NB4 (cell line): ENCODE results near the gene CSPG4.

Source experiments
- DNase-seq: peaks from one replicate; pipeline ENCODE4 v3.0.0; 2010; ENCODE audit warnings: low read depth
- H3K4me3 ChIP-seq: one replicate; pipeline ENCODE4 v1.5.1; 2011; ENCODE audit warnings: mild to moderate bottlenecking, low read depth, low read length, moderate library complexity
- CTCF ChIP-seq: IDR thresholded peaks from one replicate; pipeline ENCODE4 v1.5.1; 2012; ENCODE audit warnings: low read depth, low read length
- MYC ChIP-seq: IDR thresholded peaks from 2 replicates; pipeline ENCODE4 v1.6.1; 2011; ENCODE audit warnings: low read depth, low read length
- POLR2A ChIP-seq: IDR thresholded peaks from 2 replicates; pipeline ENCODE4 v1.6.1; 2011; ENCODE audit warnings: mild to moderate bottlenecking; ENCODE audit not compliant: insufficient read length; ENCODE audit errors: extremely low read depth
- TF ChIP-seq, protein P1 (sequence below): IDR thresholded peaks from 2 replicates; pipeline ENCODE4 v1.6.1; 2011; ENCODE audit warnings: low read depth, low read length

Gene CSPG4

DNA sequence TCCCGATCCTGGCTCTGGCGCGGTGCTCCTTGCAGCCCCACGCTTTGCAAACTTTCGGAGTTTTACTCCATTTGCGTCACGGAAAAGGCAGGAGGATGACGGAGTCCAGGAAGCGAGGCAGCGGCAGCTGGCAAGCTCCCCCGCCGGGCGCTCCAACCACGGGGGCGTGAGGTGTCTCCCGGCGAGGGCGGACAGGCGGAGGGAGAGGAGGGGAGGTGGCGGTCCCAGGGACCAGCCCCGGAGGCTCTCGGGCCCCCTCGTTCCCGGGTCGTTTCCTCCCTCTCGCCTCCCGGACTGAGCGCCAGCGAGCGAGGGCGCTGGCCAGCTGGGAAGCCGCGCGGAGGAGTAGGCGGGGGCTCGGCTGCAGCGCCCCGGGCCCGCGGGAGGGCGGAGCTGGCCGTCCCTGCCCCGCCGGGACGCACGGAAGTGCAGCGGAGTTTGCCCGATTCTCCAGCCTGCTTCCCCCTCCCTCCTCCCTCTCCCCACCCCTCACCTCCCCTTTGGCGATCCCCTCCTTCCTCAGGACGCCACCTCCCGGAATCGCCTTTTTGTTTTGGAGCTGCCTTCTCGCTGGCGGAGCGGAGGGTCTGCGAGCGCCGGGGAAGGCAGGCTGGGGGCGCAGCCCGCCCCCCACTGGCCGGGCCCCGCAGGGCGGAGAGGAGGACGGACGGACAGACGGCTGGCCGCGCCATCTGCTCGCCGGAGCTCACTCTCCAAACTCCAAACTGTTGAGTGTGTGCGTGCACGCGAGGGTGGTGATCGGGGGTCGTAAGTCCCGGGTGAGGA is 65.1 kb downstream of the CSPG4 start, which contains the start of gene SNX33:
Gene SNX33 (plus strand): TSS at position 543 of the 786 bp plus-strand sequence. CDS start 1,191 bp downstream, outside the sequence.
- peak within 1 kb of the TSS; percentile 61 for H3K4me3 ChIP-seq
- peak; percentile 89 for DNase-seq
- TF ChIP-seq POLR2A: no peak
- TF ChIP-seq MYC: peak; percentile 28
- TF ChIP-seq, protein P1, sequence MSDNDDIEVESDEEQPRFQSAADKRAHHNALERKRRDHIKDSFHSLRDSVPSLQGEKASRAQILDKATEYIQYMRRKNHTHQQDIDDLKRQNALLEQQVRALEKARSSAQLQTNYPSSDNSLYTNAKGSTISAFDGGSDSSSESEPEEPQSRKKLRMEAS: peak; percentile 40
- TF ChIP-seq CTCF: peak; percentile 58

DNA sequence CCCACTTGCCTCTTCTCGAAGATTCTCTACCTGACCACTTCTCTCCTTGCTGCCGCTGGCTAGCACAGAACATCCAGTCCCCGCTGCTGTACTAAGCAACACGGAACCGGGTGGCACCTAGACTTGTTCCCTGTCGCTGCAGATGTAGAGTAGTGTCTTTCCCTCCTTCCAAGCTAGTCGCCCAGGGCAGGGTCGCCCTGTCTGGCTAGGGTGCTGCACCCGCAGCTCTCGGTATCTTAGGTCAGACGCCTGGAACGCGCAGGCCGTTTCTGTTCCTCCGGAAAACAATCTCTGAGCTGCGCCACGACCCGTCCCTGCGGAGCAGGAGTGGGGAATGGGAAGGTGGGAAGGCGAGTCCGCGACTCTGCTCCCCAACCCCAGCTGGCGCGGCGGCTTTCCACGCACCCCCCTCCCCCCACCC is 65.7 kb downstream of the CSPG4 start:
- peak; percentile 55 for DNase-seq
- TF ChIP-seq POLR2A: no peak
- no peak for TF ChIP-seq MYC
- no peak for TF ChIP-seq CTCF
- TF ChIP-seq, protein P1: no peak; the same call in 1 of the 2 replicates
- H3K4me3 ChIP-seq: peak overlapping the region; percentile 61

- peak overlapping the region; percentile 61 for H3K4me3 ChIP-seq
- TF ChIP-seq, protein P1: no peak
- no peak for TF ChIP-seq POLR2A
- no peak for TF ChIP-seq MYC
- no peak for TF ChIP-seq CTCF
- no peak for DNase-seq
Observed at GRCh38 chr15:75646112-75646943, 66.3 kb downstream of the CSPG4 start.

GRCh38 chr15:75644376-75644775 is 68.3 kb downstream of the CSPG4 start:
- no peak overlapping the region for H3K4me3 ChIP-seq
- no peak for DNase-seq
- TF ChIP-seq POLR2A (no peak), CTCF (no peak), MYC (no peak)
- TF ChIP-seq, protein P1: no peak

DNA sequence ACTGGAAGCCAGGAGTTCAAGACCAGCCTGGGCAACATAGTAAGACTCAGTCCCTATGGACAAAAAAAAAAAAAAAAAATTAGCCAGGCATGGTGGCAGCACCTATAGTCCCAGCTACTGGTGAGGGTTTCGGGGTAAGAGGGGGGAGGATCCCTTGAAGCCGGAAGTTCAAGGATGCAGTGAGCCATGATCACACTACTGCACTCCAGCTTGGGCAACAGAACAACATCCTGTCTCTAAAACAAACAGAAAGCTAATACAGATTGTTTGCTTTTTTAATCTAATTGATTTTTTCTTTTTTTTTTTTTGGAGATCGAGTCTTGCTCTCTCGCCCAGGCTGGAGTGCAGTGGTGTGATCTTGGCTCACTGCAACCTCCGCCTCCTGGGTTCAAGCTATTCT is 71.0 kb downstream of the CSPG4 start:
- TF ChIP-seq POLR2A (no peak), MYC (no peak), CTCF (no peak)
- TF ChIP-seq, protein P1: no peak
- no peak for DNase-seq
- no peak overlapping the region for H3K4me3 ChIP-seq
